Activated CD4-positive, alpha-beta T cell treated with anti-CD3 and anti-CD28 coated beads, Interleukin-2, amount 10 ng/mL, durations not matched to agents 24 days and 14 days (primary cell): ENCODE results near the gene GMDS. TPM values are rescaled to one million over a fixed set of nuclear protein-coding genes. Genes with fewer than 3 reads are reported as not detected.

Experiments used
- DNase-seq: peaks from one replicate; pipeline ENCODE4 v3.0.0; 2022
- H3K27ac Mint-ChIP-seq: one replicate; pipeline ENCODE4 v1.8.0; 2022; ENCODE audit warnings: mild to moderate bottlenecking, mixed read lengths
- H3K27me3 Mint-ChIP-seq: one replicate; pipeline ENCODE4 v1.8.0; 2022; ENCODE audit warnings: mixed read lengths
- H3K36me3 Mint-ChIP-seq: one replicate; pipeline ENCODE4 v1.8.0; 2022; ENCODE audit warnings: low read depth, mild to moderate bottlenecking, mixed read lengths
- H3K4me1 Mint-ChIP-seq: one replicate; pipeline ENCODE4 v1.8.0; 2021; ENCODE audit warnings: mixed read lengths
- H3K4me3 Mint-ChIP-seq: one replicate; pipeline ENCODE4 v1.8.0; 2022; ENCODE audit warnings: mild to moderate bottlenecking, moderate library complexity, mixed read lengths
- H3K9me3 Mint-ChIP-seq: one replicate; pipeline ENCODE4 v1.8.0; 2021; ENCODE audit warnings: mixed read lengths
- intact Hi-C: fragments of 100-400 bp; cut with micrococcal nuclease; formaldehyde crosslinking; loops from one replicate; pipeline ENCODE4 v1.15.1; 2023
- total RNA-seq: library from RNA; stranded (reverse); gene quantifications from 2 replicates; pipeline ENCODE4 v1.2.3, GENCODE V29; 2022

Gene GMDS
- total RNA-seq, 1 donor from 2014 or later, result 47.4 TPM

DNA sequence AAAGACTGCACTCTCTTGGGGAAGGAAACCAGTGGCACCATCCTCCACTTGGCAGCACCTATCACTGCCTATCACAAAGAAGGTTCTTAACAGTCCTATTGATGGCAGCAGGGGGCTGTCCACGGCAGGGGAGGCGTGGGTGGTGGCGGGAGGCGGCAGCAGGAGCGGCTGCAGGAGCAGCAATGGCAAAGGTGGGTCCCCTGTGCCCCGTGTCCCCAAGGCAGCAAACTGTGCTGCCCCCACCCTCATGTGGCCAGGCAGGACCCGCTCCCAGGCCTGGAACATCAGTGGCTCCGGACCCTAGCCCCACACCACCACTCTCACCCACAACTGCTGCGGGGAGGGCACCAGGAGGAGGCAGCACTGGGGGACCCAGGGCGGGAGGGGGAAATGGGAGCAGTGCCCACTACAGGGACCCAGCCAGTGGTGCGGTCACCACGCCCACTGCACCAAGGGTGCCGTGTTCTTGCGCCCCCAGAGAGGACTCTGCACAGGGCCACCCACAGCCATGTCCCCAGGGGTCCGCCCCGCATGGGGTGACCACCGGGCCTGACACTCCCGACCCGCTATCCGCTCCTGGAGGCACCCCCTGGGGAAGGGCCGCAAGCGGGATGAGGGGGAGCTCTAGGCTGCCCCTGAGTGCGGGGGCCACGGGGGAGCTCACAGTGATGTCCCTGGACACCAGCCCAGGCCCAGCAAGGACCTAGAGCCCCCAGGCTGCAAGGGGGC, 54.6 kb downstream of the GMDS start:
- H3K4me1 Mint-ChIP-seq, result peaks cover 12% of the 10 kb centered on the region
- peaks cover 11% of the 10 kb centered on the region for H3K27me3 Mint-ChIP-seq
- intact Hi-C loops, result loop anchor here (10.0 kb wide), 2 partner anchors 296 to 444 kb away; no protein-coding TSS in a partner anchor
- peaks cover 2% of the 10 kb centered on the region for H3K36me3 Mint-ChIP-seq
- no peaks in the 10 kb centered on the region for H3K9me3 Mint-ChIP-seq
- H3K4me3 Mint-ChIP-seq, result no peak overlapping the region
- no peak for DNase-seq
- no peak overlapping the region for H3K27ac Mint-ChIP-seq

DNA sequence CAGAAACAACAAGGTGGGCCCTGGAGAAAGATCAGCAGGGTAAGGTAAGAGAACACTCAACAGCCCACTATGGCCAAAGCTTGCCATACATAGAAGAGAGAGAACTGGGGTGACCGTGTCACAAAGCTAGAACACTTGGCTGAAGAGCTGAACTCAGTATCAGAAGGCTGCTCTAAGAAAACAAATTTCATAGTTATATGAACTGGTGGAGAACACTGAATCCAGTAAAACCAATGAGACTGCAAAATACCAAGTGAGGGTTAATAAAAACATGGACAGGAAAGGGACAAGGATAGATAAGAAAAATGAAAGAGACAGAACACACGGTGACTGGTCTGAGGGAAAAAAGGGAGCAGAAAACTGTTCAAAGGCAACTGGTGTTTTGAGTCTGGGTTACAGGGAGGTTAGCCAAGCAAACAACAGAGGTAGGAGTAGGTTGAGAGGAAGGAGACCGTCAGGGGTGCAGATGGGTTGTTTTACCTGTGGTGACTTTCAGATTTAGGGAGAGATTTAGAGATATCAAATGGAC, 56.5 kb downstream of the GMDS start:
- peaks cover 12% of the 10 kb centered on the region for H3K4me1 Mint-ChIP-seq
- H3K4me3 Mint-ChIP-seq, result no peak overlapping the region
- intact Hi-C loops, result loop anchor here (5.0 kb wide), 1 partner anchor 62 kb away; no protein-coding TSS in a partner anchor
- DNase-seq, result no peak
- no peak overlapping the region for H3K27ac Mint-ChIP-seq
- peaks cover 15% of the 10 kb centered on the region for H3K27me3 Mint-ChIP-seq
- H3K36me3 Mint-ChIP-seq, result peaks cover 2% of the 10 kb centered on the region
- H3K9me3 Mint-ChIP-seq, result no peaks in the 10 kb centered on the region

DNA sequence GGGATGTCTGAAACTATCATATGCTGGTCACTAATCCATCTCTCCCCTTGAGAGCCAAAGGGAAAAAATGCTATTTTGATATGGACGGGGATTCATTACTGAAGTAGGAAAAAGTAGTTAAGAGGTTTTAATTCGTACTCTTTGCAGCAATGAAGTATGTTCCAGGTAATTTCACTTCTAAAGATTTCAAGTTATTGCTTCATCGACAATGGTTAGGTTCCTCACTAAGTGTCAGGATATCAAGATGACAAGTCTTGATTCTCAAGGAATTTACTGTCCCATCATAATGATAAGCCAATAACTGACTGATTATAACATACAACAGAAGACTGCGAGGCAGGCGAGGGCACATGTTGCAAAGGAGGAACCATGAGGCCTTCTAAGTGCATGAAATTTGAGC, 57.0 kb downstream of the GMDS start:
- H3K4me3 Mint-ChIP-seq, result no peak overlapping the region
- no peak overlapping the region for H3K27ac Mint-ChIP-seq
- peaks cover 12% of the 10 kb centered on the region for H3K4me1 Mint-ChIP-seq
- intact Hi-C loops, result loop anchor here (5.0 kb wide), 1 partner anchor 61 kb away; no protein-coding TSS in a partner anchor
- peaks cover 2% of the 10 kb centered on the region for H3K36me3 Mint-ChIP-seq
- no peak for DNase-seq
- H3K9me3 Mint-ChIP-seq, result no peaks in the 10 kb centered on the region
- peaks cover 16% of the 10 kb centered on the region for H3K27me3 Mint-ChIP-seq

DNA sequence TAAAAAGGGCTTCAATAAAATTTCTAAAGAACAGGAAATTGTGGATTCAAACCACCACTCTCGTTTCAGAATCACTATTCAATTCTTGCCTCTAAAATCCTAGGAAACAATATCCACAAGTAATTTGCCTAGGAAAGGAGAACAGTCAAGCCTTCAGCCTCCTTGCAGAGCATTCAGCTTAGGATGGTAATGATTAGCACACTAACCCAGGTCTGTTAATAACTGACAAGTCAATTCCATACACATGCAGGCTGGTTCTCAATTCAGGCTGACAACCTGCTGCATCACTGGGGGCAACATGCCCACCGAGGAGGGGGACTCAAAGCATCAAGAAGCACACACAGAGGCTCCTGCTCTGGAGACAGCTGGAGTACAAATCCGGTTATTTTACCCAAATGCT, 57.6 kb downstream of the GMDS start:
- no peak for DNase-seq
- no peak overlapping the region for H3K4me3 Mint-ChIP-seq
- peaks cover 12% of the 10 kb centered on the region for H3K4me1 Mint-ChIP-seq
- peaks cover 2% of the 10 kb centered on the region for H3K36me3 Mint-ChIP-seq
- intact Hi-C loops, result loop anchor here (5.0 kb wide), 1 partner anchor 61 kb away; no protein-coding TSS in a partner anchor
- H3K27me3 Mint-ChIP-seq, result peaks cover 16% of the 10 kb centered on the region
- H3K9me3 Mint-ChIP-seq, result no peaks in the 10 kb centered on the region
- no peak overlapping the region for H3K27ac Mint-ChIP-seq

DNA sequence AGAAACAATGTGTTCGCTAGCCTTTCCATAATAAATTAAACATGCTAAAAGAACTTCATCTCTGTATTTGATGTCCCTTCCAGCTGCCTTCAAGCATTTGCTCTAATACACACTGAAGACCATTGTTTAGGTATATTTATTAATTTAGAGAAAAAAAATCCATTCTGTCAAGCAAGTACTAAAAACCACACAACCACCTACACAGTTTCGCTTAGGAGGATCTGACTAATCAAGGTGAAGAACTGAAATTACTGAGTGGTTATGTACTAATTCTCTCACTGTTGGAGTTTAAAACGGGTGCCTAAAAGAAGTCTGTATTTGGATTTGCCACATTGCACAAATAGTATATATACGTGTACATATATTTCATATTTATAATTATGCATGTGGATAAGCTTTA, 58.9 kb downstream of the GMDS start:
- intact Hi-C loops, result loop anchor here (1.0 to 5.0 kb wide), 3 partner anchors 25 to 75 kb away; no protein-coding TSS in a partner anchor
- Mint-ChIP-seq H3K27ac (no peak overlapping the region), H3K36me3 (no peaks in the 10 kb centered on the region), H3K4me1 (peaks cover 14% of the 10 kb centered on the region), H3K9me3 (no peaks in the 10 kb centered on the region), H3K4me3 (no peak overlapping the region), H3K27me3 (peaks cover 20% of the 10 kb centered on the region)
- DNase-seq, result no peak

DNA sequence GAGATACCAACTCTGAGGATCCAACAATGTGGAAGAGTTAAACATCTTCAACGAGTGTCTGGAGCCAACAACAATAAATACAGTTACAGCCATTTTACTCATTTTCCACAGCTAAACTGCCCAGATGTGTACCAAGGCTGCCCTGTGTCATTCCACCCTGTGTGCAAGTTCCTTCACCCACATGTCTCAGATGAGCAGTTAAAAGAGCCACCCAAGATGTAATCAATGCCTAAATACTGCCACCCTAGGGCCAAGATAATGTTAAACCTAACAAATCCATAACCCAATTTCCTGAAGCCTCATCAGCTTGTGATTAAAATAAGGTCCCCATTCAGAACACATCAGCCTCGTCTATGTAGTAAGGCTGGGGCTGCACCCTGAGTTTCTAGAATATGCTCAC, 59.9 kb downstream of the GMDS start:
- Mint-ChIP-seq H3K9me3 (no peaks in the 10 kb centered on the region), H3K4me1 (peaks cover 15% of the 10 kb centered on the region), H3K27me3 (peaks cover 20% of the 10 kb centered on the region), H3K4me3 (no peak overlapping the region), H3K36me3 (no peaks in the 10 kb centered on the region), H3K27ac (no peak overlapping the region)
- intact Hi-C loops, result loop anchor here (5.0 kb wide), 1 partner anchor 58 kb away; no protein-coding TSS in a partner anchor
- DNase-seq, result no peak

DNA sequence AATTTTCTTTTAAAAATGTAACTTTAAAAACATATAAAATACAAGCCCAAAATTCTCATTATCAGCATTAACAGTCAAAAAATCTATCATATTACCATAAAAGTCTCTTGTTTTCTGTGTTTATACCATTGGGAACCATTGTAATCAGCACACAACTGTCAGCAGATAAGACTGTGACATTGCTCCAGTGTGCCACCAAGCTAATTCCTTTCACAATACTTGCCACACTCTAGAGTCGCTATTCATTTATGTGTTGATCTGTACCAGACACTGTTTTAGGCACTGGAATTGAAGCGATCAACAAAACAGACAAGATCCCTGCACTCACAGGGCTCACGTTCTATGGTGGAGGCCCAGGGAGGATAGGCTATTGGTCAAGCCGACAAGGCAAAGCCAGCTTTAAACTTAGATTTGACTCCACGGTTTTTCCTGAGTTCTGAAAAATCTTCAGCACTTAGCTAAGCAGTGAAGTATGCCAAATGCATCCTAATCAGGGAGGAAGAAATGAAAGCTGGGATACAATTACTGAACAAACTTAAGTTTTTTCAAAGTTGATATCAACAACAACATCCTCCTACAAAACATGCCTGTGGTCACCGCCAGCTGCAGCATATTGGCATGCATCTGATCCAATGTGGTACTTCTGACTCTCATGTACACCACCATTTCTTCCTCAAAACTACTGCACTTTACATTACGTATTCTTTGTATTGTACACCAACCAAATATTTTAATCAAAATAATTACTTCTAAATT, 60.5 kb downstream of the GMDS start:
- Mint-ChIP-seq H3K4me1 (peaks cover 15% of the 10 kb centered on the region), H3K27ac (no peak overlapping the region), H3K36me3 (no peaks in the 10 kb centered on the region), H3K9me3 (no peaks in the 10 kb centered on the region), H3K4me3 (no peak overlapping the region), H3K27me3 (peaks cover 18% of the 10 kb centered on the region)
- intact Hi-C loops, result loop anchor here (5.0 kb wide), 1 partner anchor 58 kb away; no protein-coding TSS in a partner anchor
- DNase-seq, result no peak

DNA sequence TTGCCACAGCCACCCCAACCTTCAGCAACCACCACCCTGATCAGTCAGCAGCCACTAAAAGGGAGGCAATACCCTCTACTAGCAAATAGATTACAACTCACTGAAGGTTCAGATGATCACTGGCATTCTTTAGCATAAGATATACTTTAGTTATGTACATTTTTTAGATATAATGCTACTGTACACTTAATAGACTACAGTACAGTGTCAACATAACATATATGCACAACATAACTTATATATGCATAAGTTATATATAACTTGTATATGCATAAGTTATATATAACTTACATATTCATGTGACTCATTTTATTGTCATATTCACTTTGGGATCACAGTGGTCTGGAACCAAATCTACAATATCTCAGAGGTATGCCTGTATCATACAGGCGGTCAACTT, 61.7 kb downstream of the GMDS start:
- Mint-ChIP-seq H3K9me3 (no peaks in the 10 kb centered on the region), H3K4me1 (peaks cover 11% of the 10 kb centered on the region), H3K4me3 (no peak overlapping the region), H3K27me3 (peaks cover 9% of the 10 kb centered on the region), H3K27ac (no peak overlapping the region), H3K36me3 (no peaks in the 10 kb centered on the region)
- intact Hi-C loops, result no loop called here
- DNase-seq, result no peak

DNA sequence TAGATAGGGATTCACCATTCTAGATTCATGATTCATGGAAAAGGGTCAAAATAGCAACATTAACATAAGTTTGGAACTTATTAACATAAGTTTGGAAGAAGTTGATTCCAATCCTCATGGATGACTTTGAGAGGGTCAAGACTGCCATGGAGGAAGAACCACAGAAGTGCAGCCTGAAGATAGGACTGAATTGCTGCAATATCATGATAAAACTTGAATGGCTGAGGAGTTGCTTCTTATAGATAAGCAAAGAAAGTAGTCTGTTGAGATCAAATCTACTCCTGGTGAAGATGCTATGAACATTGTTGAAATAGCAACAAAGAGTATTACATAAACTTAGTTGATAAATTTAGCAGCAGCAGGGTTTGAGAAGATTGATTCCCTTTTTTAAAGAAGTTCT, 62.2 kb downstream of the GMDS start:
- no peaks in the 10 kb centered on the region for H3K36me3 Mint-ChIP-seq
- no peak for DNase-seq
- H3K9me3 Mint-ChIP-seq, result no peaks in the 10 kb centered on the region
- H3K4me3 Mint-ChIP-seq, result no peak overlapping the region
- no peak overlapping the region for H3K27ac Mint-ChIP-seq
- intact Hi-C loops, result no loop called here
- H3K4me1 Mint-ChIP-seq, result peaks cover 11% of the 10 kb centered on the region
- peaks cover 9% of the 10 kb centered on the region for H3K27me3 Mint-ChIP-seq

DNA sequence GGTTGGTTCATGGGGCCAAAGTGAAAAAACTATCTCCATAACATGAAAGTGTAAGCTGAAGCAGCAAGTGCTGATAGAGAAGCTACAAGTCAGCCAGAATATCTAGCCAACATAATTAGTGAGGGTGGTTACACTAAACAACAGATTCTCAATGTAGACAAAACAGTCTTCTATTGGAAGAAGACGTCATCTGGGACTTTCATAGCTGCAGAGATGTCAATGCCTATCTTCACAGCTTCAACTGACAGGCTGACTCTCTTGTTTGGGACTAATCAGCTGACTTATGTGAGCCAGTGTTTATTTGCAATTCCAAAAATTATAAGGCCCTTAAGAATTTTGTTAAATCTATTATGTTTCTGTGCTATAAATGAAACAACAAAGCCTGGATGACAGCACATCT, 63.2 kb downstream of the GMDS start:
- H3K27me3 Mint-ChIP-seq, result peaks cover 9% of the 10 kb centered on the region
- no peak for DNase-seq
- H3K36me3 Mint-ChIP-seq, result peaks cover 2% of the 10 kb centered on the region
- H3K4me1 Mint-ChIP-seq, result peaks cover 10% of the 10 kb centered on the region
- no peak overlapping the region for H3K27ac Mint-ChIP-seq
- intact Hi-C loops, result no loop called here
- H3K9me3 Mint-ChIP-seq, result peaks cover 7% of the 10 kb centered on the region
- H3K4me3 Mint-ChIP-seq, result no peak overlapping the region

DNA sequence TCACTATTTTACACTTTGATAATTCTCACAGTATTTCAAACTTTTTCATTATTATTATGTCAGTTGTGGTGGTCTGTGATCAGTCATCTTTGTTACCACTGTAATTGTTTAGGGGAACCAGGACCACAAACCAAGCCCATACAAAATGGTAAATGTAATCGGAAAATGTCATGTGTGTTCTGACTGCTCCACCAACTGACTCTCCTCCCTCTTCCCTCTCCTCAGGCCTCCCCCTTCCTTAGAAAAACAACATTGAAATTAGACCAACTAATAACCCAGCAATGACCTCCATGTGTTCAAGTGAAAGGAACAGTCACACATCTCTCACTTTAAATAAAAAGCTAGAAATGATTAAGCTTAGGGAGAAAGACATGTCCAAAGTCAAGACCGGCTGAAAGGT, 63.8 kb downstream of the GMDS start:
- DNase-seq, result no peak
- H3K4me3 Mint-ChIP-seq, result no peak overlapping the region
- H3K27me3 Mint-ChIP-seq, result peaks cover 11% of the 10 kb centered on the region
- no peak overlapping the region for H3K27ac Mint-ChIP-seq
- peaks cover 12% of the 10 kb centered on the region for H3K9me3 Mint-ChIP-seq
- H3K36me3 Mint-ChIP-seq, result peaks cover 3% of the 10 kb centered on the region
- intact Hi-C loops, result no loop called here
- H3K4me1 Mint-ChIP-seq, result peaks cover 7% of the 10 kb centered on the region

DNA sequence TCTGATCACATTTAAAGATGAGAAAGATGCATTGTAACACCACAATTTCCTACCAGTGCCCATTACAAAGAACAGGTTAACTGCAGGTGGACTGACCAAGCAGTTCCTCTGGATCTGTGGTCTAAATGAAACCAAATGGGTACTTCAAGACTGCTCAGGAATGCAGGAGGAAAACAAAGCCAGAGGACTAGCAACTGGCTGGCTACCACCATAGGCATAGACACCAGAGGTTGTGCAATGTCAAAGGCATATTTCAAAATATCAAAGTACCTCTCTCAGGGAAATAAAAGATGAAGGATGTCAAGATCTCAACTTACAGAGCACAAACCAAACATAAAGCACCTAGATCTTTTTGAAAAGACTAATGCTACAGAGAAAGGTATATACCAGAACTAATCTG, 65.5 kb downstream of the GMDS start:
- Mint-ChIP-seq H3K27me3 (peaks cover 12% of the 10 kb centered on the region), H3K4me3 (no peak overlapping the region), H3K4me1 (peaks cover 7% of the 10 kb centered on the region), H3K36me3 (peaks cover 3% of the 10 kb centered on the region), H3K9me3 (peaks cover 12% of the 10 kb centered on the region), H3K27ac (no peak overlapping the region)
- peak; percentile 19 for DNase-seq
- intact Hi-C loops, result no loop called here

DNA sequence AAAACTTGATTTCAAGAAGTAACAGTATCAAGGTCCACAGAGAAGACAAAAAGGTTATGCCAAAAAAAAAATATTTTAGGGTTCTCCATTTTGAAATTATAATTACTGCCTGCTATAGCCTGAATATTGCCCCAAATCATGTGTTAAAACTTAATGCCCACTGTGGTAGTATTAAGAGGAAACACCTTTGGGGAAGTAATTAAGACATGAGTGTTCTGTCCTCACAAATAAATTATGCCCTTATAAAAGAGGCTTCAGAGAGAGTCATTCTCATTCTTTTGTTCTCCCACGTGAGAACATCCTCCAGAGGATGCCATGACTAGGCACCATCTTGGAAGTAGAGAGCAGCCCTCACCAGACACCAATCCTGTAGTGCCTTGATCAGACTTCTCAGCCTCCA, 66.2 kb downstream of the GMDS start:
- intact Hi-C loops, result no loop called here
- Mint-ChIP-seq H3K4me3 (no peak overlapping the region), H3K4me1 (peaks cover 7% of the 10 kb centered on the region)

DNA sequence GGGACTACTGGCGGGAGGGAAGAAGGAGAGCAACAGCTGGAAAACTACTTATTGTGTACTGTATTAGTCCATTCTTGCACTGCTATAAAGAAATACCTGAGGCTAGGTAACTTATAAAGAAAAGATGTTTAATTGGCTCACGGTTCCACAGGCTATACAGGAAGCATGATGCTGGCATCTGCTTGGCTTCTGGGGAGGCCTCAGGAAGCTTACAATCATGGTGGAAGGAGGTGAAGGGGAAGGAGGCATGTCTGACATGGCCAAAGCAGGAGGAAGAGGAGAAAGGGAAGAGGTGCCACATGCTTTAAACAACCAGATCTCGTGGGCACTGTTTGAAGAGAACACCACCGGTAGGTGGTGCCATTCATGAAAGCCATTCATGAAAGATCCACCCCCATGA, 67.3 kb downstream of the GMDS start:
- Mint-ChIP-seq H3K4me1 (peaks cover 7% of the 10 kb centered on the region), H3K36me3 (peaks cover 3% of the 10 kb centered on the region), H3K27ac (no peak overlapping the region), H3K9me3 (peaks cover 12% of the 10 kb centered on the region), H3K4me3 (no peak overlapping the region), H3K27me3 (peaks cover 7% of the 10 kb centered on the region)
- intact Hi-C loops, result no loop called here
- peak; percentile 16 for DNase-seq

More for the DNA sequence above, 66.2 kb downstream of the GMDS start:
- Mint-ChIP-seq H3K27me3 (peaks cover 11% of the 10 kb centered on the region), H3K27ac (no peak overlapping the region), H3K36me3 (peaks cover 3% of the 10 kb centered on the region), H3K9me3 (peaks cover 12% of the 10 kb centered on the region)
- peak; percentile 12 for DNase-seq
